Measurements from ENCODE around the gene KCNH6.

GRCh38 chr17:63504261-63504660 lies 18.9 kb upstream of the KCNH6 start:
- TF ChIP-seq GATA2 (IDR thresholded peaks at IDR 0.05; ENCODE audit: low read depth, low read length) (no peak), GATA3 (IDR thresholded peaks at IDR 0.05; ENCODE audit: low read depth, low read length) (no peak)
